Measurements from ENCODE around the gene FAM114A2.

DNA sequence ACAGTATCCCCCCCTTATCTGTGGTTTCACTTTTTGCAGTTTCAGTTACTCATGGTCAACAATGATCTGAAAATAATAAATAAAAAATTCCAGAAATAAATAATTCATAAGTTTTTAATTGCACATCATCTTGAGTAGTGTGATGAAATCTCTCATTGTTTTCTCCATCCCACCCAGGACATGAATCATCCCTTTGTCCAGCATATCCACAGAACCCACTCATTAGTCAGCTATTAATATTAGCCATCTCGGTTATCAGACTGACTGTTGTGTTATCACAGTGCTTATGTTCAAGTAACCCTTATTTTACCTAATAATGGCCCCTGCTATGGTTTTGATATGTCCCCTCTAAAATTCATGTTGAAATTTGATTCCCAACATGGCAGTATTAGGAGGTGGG lies 40.7 kb downstream of the FAM114A2 start:
- no peak for TF ChIP-seq ZNF274 (IDR thresholded peaks at IDR 0.05; ENCODE audit: low read depth, low read length)
- no peak for TF ChIP-seq YY1 (IDR thresholded peaks at IDR 0.05; ENCODE audit: insufficient read depth, insufficient read length)
- TF ChIP-seq SUZ12 (IDR thresholded peaks at IDR 0.05; ENCODE audit: extremely low read depth, insufficient read depth, insufficient read length) = no peak

All from NT2/D1 (cell line).